RWPE2 (cell line): ENCODE measurements around the gene GRIK3.

ENCODE experiments used
- ATAC-seq: fragments of 200-7000 bp; cut with Tn5 transposase; 3 replicates; pipeline ENCODE4 v1.9.1; 2021; ENCODE audit warnings: low read depth
- DNase-seq: peaks from one replicate; pipeline ENCODE4 v3.0.0-alpha.2; 2020; ENCODE audit warnings: low spot score
- H3K27ac ChIP-seq: fragments of 450-650 bp; 2 replicates; pipeline ENCODE4 v1.5.1; 2017; ENCODE audit warnings: mild to moderate bottlenecking; ENCODE audit not compliant: poor library complexity, severe bottlenecking
- H3K27me3 ChIP-seq: fragments of 250-450 bp; sonication (Bioruptor Pico); 2 replicates; pipeline ENCODE4 v1.5.1; 2021; ENCODE audit warnings: mild to moderate bottlenecking, moderate library complexity; ENCODE audit not compliant: insufficient read depth, poor library complexity, severe bottlenecking
- H3K36me3 ChIP-seq: fragments of 250-450 bp; sonication (Bioruptor Pico); 2 replicates; pipeline ENCODE4 v1.5.1; 2020; ENCODE audit warnings: low read depth, mild to moderate bottlenecking, moderate library complexity
- H3K4me1 ChIP-seq: fragments of 250-450 bp; sonication (Bioruptor Pico); 2 replicates; pipeline ENCODE4 v1.5.1; 2021; ENCODE audit warnings: mild to moderate bottlenecking, moderate library complexity; ENCODE audit not compliant: insufficient read depth, poor library complexity, severe bottlenecking
- H3K4me3 ChIP-seq: fragments of 250-450 bp; sonication (Bioruptor Pico); 2 replicates; pipeline ENCODE4 v1.5.1; 2021; ENCODE audit warnings: mild to moderate bottlenecking, moderate library complexity; ENCODE audit not compliant: severe bottlenecking
- H3K9me3 ChIP-seq: fragments of 250-450 bp; sonication (Bioruptor Pico); 2 replicates; pipeline ENCODE4 v1.5.1; 2021; ENCODE audit warnings: mild to moderate bottlenecking, moderate library complexity; ENCODE audit not compliant: severe bottlenecking
- TF ChIP-seq, protein P1 (sequence below): fragments of 450-650 bp; IDR thresholded peaks from one replicate; pipeline ENCODE4 v1.5.1; 2017; ENCODE audit warnings: mild to moderate bottlenecking, moderate library complexity; ENCODE audit not compliant: poor library complexity, severe bottlenecking

The GRIK3 gene

DNA sequence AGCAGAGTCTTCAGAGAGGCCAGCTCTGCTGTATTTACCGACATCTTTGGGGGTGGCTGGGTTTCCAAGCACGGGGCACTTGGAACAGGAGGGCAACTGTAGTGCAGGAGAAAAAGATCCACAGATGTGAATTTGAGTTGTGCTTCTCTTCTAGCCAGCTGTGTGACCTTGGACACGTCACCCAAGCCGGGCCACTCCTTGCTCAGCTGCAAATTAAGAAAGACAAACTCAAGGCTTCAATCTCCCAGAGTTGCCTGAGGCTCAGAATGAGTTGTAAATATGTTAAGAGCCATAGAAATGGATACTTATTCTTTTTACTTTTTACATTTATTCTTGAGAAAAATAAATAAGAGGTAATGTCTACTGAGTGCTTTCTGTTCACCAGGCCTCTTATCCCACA lies 24.3 kb downstream of the GRIK3 start:
- no peak for ATAC-seq
- no peaks in the 10 kb centered on the region for H3K36me3 ChIP-seq
- no peak overlapping the region for H3K27ac ChIP-seq
- no peaks in the 10 kb centered on the region for H3K9me3 ChIP-seq
- no peaks in the 10 kb centered on the region for H3K27me3 ChIP-seq
- H3K4me3 ChIP-seq: no peak overlapping the region
- DNase-seq: no peak
- TF ChIP-seq, protein P1, sequence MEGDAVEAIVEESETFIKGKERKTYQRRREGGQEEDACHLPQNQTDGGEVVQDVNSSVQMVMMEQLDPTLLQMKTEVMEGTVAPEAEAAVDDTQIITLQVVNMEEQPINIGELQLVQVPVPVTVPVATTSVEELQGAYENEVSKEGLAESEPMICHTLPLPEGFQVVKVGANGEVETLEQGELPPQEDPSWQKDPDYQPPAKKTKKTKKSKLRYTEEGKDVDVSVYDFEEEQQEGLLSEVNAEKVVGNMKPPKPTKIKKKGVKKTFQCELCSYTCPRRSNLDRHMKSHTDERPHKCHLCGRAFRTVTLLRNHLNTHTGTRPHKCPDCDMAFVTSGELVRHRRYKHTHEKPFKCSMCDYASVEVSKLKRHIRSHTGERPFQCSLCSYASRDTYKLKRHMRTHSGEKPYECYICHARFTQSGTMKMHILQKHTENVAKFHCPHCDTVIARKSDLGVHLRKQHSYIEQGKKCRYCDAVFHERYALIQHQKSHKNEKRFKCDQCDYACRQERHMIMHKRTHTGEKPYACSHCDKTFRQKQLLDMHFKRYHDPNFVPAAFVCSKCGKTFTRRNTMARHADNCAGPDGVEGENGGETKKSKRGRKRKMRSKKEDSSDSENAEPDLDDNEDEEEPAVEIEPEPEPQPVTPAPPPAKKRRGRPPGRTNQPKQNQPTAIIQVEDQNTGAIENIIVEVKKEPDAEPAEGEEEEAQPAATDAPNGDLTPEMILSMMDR: no peak
- H3K4me1 ChIP-seq: no peaks in the 10 kb centered on the region

DNA sequence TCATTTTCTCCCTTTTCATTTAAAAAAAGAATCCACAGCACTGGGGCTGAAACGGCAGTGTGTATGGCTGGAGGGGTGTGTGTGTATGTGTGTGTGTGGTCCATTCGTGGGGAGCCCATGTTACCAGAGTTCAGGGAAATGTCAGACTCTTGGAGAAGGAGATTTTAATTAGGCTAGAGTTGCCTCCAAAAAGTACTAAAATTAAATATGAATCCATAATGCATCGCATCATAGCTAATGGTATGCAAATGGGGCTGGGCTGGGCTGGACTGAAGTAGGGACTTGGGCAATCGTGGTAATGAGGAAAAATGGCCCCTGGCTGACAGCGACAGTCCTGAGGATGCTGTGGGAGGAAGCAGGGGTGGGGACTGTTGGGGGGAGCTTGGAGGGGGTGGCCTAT lies 24.8 kb downstream of the GRIK3 start:
- Histone ChIP-seq H3K4me3 (no peak overlapping the region), H3K9me3 (no peaks in the 10 kb centered on the region), H3K27ac (no peak overlapping the region), H3K27me3 (no peaks in the 10 kb centered on the region), H3K4me1 (no peaks in the 10 kb centered on the region), H3K36me3 (no peaks in the 10 kb centered on the region)
- TF ChIP-seq, protein P1: no peak
- DNase-seq (no peak), ATAC-seq (no peak)

GRCh38 chr1:37006132-37006868 lies 28.0 kb downstream of the GRIK3 start:
- DNase-seq: no peak
- H3K4me1 ChIP-seq: no peaks in the 10 kb centered on the region
- no peaks in the 10 kb centered on the region for H3K9me3 ChIP-seq
- TF ChIP-seq, protein P1: no peak
- no peaks in the 10 kb centered on the region for H3K36me3 ChIP-seq
- no peak for ATAC-seq
- H3K4me3 ChIP-seq: no peak overlapping the region
- H3K27ac ChIP-seq: no peak overlapping the region
- no peaks in the 10 kb centered on the region for H3K27me3 ChIP-seq

DNA sequence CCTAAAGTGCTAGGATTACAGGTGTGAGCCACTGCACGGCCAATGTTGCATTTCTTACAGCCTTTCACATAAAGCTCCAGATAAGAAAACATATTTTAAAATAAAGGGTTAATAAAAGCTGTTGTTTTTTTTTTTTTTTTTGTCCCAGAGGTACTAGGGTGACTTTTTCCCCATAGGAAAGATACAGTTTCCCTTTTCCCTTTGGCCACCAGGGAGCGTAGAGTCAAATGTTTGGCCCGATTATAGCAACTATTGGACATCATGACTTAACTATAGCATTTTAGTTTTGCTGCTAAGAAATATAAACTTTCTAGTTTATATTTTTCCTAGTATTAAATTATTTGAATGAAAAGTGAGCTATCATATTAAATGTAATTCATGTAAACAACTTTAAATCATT lies 31.4 kb downstream of the GRIK3 start:
- ATAC-seq (no peak), DNase-seq (no peak)
- H3K9me3 ChIP-seq: no peaks in the 10 kb centered on the region
- TF ChIP-seq, protein P1: no peak
- H3K4me1 ChIP-seq: no peaks in the 10 kb centered on the region
- H3K27ac ChIP-seq: no peak overlapping the region
- no peaks in the 10 kb centered on the region for H3K27me3 ChIP-seq
- no peaks in the 10 kb centered on the region for H3K36me3 ChIP-seq
- H3K4me3 ChIP-seq: no peak overlapping the region

DNA sequence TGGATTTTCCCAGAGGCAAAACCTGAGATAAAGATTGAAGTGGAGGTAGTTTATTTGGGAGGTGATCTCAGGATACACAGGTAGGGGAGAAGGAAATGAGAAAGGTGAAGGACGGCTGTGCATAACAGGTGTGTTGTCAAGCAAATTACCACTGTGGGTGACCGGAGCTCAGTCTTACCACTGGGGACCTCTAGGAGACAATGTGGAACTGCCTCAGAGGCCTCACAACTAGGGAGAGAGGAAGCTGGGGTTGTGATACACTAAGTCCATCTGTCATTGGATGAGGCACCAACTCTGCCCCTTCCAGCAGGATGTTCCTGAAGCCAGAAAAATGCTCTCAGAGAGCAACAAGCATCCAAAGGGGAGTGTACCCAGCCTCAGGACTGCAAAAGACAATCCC lies 32.6 kb downstream of the GRIK3 start:
- no peak overlapping the region for H3K27ac ChIP-seq
- no peaks in the 10 kb centered on the region for H3K27me3 ChIP-seq
- H3K9me3 ChIP-seq: no peaks in the 10 kb centered on the region
- no peaks in the 10 kb centered on the region for H3K36me3 ChIP-seq
- peak; percentile 38; the same call in 2 of the 3 replicates for ATAC-seq
- TF ChIP-seq, protein P1: no peak
- no peak for DNase-seq
- no peaks in the 10 kb centered on the region for H3K4me1 ChIP-seq
- H3K4me3 ChIP-seq: no peak overlapping the region
